Measurements from ENCODE around the gene SLC2A9. TPM values are rescaled to one million over a fixed set of nuclear protein-coding genes. Genes with fewer than 3 reads are reported as not detected.

Gene SLC2A9
- total and polyA plus RNA-seq, 2 donors (not counting 1 experiment from before 2014, with no cell fraction given), result 2.3 to 3.9 TPM

DNA sequence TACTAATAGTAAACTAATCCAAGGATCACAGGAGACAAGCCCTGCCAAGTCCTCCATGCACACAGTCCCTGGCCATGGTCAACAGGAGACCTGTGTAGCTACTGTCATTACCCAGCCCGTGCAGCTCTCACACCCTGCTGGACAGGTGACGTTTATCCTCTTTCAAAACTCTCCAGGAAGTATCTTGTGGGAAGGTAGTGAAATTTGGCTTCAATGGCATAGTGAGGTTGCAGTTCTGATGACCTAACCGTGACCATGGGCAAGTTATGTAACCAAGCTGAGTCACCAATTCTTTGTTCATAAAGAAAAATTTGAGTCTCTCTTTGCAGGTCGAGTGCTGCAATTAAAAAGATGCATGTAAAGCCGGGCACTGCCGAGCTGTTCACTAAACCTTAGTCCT lies 11.3 kb upstream of the SLC2A9 start:
- H3K4me1 ChIP-seq (ENCODE audit: control insufficient read depth, extremely low read depth, insufficient read depth, low read length), result peaks cover 18% of the 10 kb centered on the region
- no peaks in the 10 kb centered on the region for H4K20me1 ChIP-seq (ENCODE audit: control insufficient read depth, extremely low read depth, insufficient read depth, low read length)
- no peak for TF ChIP-seq EZH2 (IDR thresholded peaks at IDR 0.05; ENCODE audit: low read length, missing control alignments)
- TF ChIP-seq, protein P1, sequence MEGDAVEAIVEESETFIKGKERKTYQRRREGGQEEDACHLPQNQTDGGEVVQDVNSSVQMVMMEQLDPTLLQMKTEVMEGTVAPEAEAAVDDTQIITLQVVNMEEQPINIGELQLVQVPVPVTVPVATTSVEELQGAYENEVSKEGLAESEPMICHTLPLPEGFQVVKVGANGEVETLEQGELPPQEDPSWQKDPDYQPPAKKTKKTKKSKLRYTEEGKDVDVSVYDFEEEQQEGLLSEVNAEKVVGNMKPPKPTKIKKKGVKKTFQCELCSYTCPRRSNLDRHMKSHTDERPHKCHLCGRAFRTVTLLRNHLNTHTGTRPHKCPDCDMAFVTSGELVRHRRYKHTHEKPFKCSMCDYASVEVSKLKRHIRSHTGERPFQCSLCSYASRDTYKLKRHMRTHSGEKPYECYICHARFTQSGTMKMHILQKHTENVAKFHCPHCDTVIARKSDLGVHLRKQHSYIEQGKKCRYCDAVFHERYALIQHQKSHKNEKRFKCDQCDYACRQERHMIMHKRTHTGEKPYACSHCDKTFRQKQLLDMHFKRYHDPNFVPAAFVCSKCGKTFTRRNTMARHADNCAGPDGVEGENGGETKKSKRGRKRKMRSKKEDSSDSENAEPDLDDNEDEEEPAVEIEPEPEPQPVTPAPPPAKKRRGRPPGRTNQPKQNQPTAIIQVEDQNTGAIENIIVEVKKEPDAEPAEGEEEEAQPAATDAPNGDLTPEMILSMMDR (conservative IDR thresholded peaks at IDR 0.05 in 1 of 2, IDR thresholded peaks at IDR 0.05 in 1 of 2; ENCODE audit: low read depth in 1 of 2, low read length in 2 of 2), result no peak
- H3K4me3 ChIP-seq (replicated peaks in 1 of 4; ENCODE audit: control extremely low read depth in 1 of 4, insufficient read depth in 1 of 4, low read depth in 3 of 4, low read length in 4 of 4), result no peak overlapping the region
- DNase-seq (ENCODE audit: low read depth in 2 of 2), result peak; percentile 22 to 86
- no peaks in the 10 kb centered on the region for H3K27me3 ChIP-seq (ENCODE audit: control insufficient read depth, insufficient read depth, low read length)
- H3K9ac ChIP-seq (ENCODE audit: insufficient read depth, low read length), result no peak overlapping the region
- H3K27ac ChIP-seq (ENCODE audit: insufficient read depth, low read length), result peak overlapping the region; percentile 44
- H3K4me2 ChIP-seq (ENCODE audit: extremely low read depth, insufficient read depth, low read length), result peak overlapping the region; percentile 25
- H2AFZ ChIP-seq (ENCODE audit: low read length), result no peak overlapping the region
- no peaks in the 10 kb centered on the region for H3K79me2 ChIP-seq (ENCODE audit: control insufficient read depth, insufficient read depth, low read length)
- no peaks in the 10 kb centered on the region for H3K36me3 ChIP-seq (ENCODE audit: control insufficient read depth, insufficient read depth, low read length)
- H3K9me3 ChIP-seq (ENCODE audit: control insufficient read depth, insufficient read depth, low read depth, low read length), result no peaks in the 10 kb centered on the region

DNA sequence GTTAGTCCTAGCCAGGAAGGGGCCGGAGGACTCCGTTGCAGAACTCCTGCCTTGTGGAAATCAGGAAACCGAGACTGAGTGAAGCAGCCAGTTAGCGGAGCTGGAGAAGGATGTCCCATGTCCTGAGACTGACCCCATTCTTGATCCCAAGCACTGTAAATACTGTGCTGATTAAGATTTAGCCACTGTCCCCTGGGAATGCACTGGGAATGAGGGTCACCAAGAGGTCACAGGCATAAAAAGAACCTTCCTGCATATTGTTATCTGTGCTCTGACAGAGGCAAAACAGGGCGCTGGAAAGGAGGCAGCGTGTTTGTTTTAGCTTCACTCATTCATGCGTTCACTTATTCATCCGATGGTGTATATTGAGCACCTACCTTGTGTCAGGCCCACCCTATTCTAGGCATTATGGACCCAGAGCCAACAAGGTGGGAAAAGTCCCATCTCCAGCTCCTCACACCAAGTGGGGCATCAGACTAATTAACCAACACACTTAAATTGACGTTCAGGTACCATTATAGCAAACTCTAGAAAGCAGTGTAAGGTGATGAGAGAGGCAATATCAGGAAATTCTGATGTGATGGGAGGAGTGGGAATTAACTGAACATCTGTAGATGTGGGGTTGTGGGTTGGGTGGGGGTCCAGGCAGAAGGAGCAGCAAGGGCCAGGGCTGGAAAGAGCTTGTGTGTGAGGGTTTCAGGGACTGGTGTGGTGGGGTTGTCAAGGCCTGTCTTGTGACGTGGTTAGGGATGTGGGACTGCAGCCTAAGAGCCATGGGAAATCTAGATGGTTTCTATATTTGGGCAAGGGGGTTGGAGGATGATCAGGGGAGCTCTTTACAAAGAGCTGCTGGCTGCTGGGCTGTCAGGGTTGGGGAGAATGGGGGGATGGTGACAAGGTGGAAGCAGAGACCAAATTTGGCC lies 10.6 kb upstream of the SLC2A9 start:
- Histone ChIP-seq H4K20me1 (ENCODE audit: control insufficient read depth, extremely low read depth, insufficient read depth, low read length) (no peaks in the 10 kb centered on the region), H3K27me3 (ENCODE audit: control insufficient read depth, insufficient read depth, low read length) (no peaks in the 10 kb centered on the region), H3K4me2 (ENCODE audit: extremely low read depth, insufficient read depth, low read length) (no peak overlapping the region), H3K4me1 (ENCODE audit: control insufficient read depth, extremely low read depth, insufficient read depth, low read length) (peaks cover 18% of the 10 kb centered on the region), H3K9ac (ENCODE audit: insufficient read depth, low read length) (no peak overlapping the region), H3K9me3 (ENCODE audit: control insufficient read depth, insufficient read depth, low read depth, low read length) (no peaks in the 10 kb centered on the region), H2AFZ (ENCODE audit: low read length) (no peak overlapping the region), H3K27ac (ENCODE audit: insufficient read depth, low read length) (no peak overlapping the region), H3K36me3 (ENCODE audit: control insufficient read depth, insufficient read depth, low read length) (no peaks in the 10 kb centered on the region), H3K4me3 (replicated peaks in 1 of 4; ENCODE audit: control extremely low read depth in 1 of 4, insufficient read depth in 1 of 4, low read depth in 3 of 4, low read length in 4 of 4) (no peak overlapping the region), H3K79me2 (ENCODE audit: control insufficient read depth, insufficient read depth, low read length) (no peaks in the 10 kb centered on the region)
- peak in 1 of 2 donors; percentile 37 for DNase-seq (ENCODE audit: low read depth in 2 of 2)
- TF ChIP-seq, protein P1 (conservative IDR thresholded peaks at IDR 0.05 in 1 of 2, IDR thresholded peaks at IDR 0.05 in 1 of 2; ENCODE audit: low read depth in 1 of 2, low read length in 2 of 2), result no peak
- TF ChIP-seq EZH2 (IDR thresholded peaks at IDR 0.05; ENCODE audit: low read length, missing control alignments), result no peak

DNA sequence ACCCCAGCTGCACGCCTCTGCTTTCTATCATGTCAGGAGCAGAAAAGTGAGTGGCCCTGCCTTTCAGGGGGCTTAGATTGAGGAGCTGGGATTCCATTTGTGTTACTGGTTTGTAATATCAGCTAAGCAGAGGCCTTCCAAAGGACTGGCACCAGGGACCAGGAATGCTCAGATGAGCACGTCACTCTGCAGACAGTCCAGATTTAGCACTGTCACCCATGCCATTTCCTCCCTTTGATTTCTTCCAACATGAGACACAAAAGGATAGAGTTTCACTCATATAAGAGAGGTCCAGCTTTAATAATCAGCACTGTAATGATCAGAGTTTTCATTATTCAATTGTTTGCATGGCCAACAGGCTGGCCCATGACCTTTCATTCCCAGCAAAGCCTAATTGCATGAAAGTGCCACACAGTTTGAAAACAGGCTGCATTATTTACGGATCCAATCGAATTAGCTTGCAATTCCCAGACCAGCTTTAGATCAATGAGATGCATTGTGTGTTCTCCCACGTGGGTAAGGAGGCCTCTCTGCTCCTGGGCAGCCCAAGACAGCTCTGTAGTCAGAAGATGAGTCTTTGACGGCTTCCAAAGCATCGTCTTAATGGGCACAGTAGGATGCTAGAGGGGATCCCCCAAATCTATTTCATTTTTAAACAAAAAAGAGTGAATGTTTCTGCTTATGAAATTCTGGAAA lies 9.8 kb upstream of the SLC2A9 start:
- no peaks in the 10 kb centered on the region for H3K79me2 ChIP-seq (ENCODE audit: control insufficient read depth, insufficient read depth, low read length)
- H3K4me2 ChIP-seq (ENCODE audit: extremely low read depth, insufficient read depth, low read length), result no peak overlapping the region
- H3K27me3 ChIP-seq (ENCODE audit: control insufficient read depth, insufficient read depth, low read length), result no peaks in the 10 kb centered on the region
- peaks cover 18% of the 10 kb centered on the region for H3K4me1 ChIP-seq (ENCODE audit: control insufficient read depth, extremely low read depth, insufficient read depth, low read length)
- DNase-seq (ENCODE audit: low read depth in 2 of 2), result no peak
- no peak overlapping the region for H3K4me3 ChIP-seq (replicated peaks in 1 of 4; ENCODE audit: control extremely low read depth in 1 of 4, insufficient read depth in 1 of 4, low read depth in 3 of 4, low read length in 4 of 4)
- H4K20me1 ChIP-seq (ENCODE audit: control insufficient read depth, extremely low read depth, insufficient read depth, low read length), result no peaks in the 10 kb centered on the region
- TF ChIP-seq EZH2 (IDR thresholded peaks at IDR 0.05; ENCODE audit: low read length, missing control alignments), result no peak
- TF ChIP-seq, protein P1 (conservative IDR thresholded peaks at IDR 0.05 in 1 of 2, IDR thresholded peaks at IDR 0.05 in 1 of 2; ENCODE audit: low read depth in 1 of 2, low read length in 2 of 2), result no peak
- H2AFZ ChIP-seq (ENCODE audit: low read length), result no peak overlapping the region
- no peaks in the 10 kb centered on the region for H3K9me3 ChIP-seq (ENCODE audit: control insufficient read depth, insufficient read depth, low read depth, low read length)
- H3K9ac ChIP-seq (ENCODE audit: insufficient read depth, low read length), result no peak overlapping the region
- H3K36me3 ChIP-seq (ENCODE audit: control insufficient read depth, insufficient read depth, low read length), result no peaks in the 10 kb centered on the region
- no peak overlapping the region for H3K27ac ChIP-seq (ENCODE audit: insufficient read depth, low read length)
